Activated naive CD4-positive, alpha-beta T cell treated with anti-CD3 and anti-CD28 coated beads, Interleukin-2, amount 50 U/mL, for 16 hours (primary cell): Measurements from ENCODE around the gene VPS36.
"Not testable (repeated sequence)": the region's sequence is repeated elsewhere in the genome, so short reads cannot be mapped to it uniquely, and the experiment has no call there.

Experiments used
- DNase-seq: peaks from one replicate; pipeline ENCODE4 v3.0.0-alpha.2; 2020

Gene VPS36

DNA sequence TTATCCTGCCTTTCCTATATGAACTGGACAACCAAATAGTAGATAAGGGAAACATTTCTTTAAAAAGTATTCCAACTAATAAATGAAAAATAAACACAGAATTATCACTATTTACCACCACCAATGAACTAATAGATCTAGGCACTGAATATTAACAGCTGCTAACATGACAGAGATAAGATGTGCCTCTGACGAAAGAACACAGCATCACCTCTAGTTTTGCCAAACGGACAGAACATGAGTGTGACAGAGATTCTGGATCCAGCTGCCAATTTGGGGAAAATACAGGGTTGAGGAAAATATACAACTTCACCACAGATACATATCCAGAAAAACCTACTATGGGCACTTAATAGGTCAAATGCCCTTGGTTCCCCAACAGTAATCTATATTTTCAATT, 18.0 kb downstream of the VPS36 start:
- DNase-seq: no peak

- no peak for DNase-seq
These were observed 22.1 kb downstream of the VPS36 start for GRCh38 chr13:52428295-52428694.

DNA sequence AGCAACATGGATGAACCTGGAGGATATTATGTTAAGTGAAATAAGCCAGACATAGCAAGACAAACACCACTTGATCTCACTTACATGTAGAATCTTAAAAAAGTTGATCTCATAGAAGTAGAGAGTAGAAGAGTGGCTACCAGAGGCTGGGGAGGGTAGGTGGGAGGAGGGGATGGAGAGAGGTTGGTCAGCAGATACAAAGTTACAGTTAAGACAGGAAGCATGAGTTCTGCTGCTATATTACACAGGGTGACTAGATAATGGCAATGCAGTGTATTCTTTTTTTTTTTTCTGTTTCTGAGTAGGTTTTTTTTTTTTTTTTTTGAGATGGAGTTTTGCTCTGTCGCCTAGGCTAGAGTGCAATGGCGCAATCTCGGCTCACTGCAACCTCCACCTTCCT, 29.2 kb downstream of the VPS36 start:
- no peak for DNase-seq

GRCh38 chr13:52419080-52419479, 31.4 kb downstream of the VPS36 start:
- DNase-seq: no peak

- DNase-seq: no peak
These were observed 35.5 kb downstream of the VPS36 start for GRCh38 chr13:52414963-52415362.

DNA sequence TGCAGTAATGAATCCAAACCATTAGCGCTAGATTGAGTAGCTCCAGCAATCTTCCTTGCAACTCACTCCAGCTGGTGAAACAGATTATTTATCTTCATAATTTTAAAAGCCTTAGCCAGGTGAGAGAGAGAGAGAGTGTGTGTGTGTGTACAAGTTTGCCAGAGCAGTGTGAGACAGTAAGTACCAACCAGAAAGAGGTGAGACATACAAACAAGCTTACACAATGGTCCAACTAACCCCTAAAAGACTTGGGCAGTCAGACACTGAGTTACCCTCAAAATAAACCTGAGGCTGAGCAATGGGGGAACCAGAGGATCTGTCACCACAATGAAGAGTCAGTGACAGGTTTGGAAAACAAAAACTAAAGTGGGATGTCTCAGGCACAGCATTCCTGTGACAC, 36.4 kb downstream of the VPS36 start:
- DNase-seq: no peak

- no peak for DNase-seq
These were observed 38.3 kb downstream of the VPS36 start for GRCh38 chr13:52412128-52412527.

GRCh38 chr13:52411629-52412028, 38.8 kb downstream of the VPS36 start:
- no peak for DNase-seq

DNA sequence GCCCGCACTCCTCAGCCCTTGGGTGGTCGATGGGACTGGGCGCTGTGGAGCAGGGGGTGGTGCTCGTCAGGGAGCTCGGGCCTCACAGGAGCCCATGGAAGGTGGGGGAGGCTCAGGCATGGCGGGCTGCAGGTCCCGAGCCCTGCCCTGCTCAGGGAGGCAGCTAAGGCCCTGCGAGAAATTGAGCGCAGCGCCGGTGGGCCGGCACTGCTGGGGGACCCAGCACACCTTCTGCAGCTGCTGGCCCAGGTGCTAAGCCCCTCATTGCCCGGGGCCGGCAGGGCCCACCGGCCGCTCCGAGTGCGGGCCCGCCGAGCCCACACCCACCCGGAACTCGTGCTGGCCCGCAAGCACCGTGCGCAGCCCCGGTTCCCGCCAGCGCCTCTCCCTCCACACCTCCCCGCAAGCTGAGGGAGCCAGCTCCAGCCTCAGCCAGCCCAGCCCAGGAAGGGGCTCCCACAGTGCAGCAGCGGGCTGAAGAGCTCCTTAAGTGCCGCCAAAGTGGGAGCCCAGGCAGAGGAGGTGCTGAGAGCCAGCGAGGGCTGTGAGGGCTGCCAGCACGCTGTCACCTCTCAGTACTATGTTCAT, 42.3 kb downstream of the VPS36 start:
- DNase-seq: not testable (repeated sequence)

DNA sequence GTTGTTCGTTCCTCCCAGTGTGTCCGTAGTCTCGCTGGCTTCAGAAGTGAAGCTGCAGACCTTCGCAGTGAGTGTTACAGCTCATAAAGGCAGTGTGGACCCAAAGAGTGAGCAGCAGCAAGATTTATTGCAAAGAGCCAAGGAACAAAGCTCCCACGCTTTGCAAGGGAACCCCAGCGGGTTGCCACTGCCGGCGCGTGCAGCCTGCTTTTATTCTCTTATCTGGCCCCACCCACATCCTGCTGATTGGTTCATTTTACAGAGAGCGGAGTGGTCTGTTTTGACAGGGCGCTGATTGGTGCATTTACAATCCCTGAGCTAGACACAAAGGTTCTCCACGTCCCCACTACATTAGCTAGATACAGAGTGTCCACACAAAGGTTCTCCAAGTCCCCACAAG, 43.0 kb downstream of the VPS36 start:
- not testable (repeated sequence) for DNase-seq

GRCh38 chr13:52406629-52407028, 43.8 kb downstream of the VPS36 start:
- no peak for DNase-seq

GRCh38 chr13:52405767-52406494, 44.5 kb downstream of the VPS36 start, which contains the start of gene THSD1:
Gene THSD1, minus strand, starts transcription at chr13:52406172. Its CDS starts 3,572 bp downstream, at chr13:52402600.
- peak; percentile 17 for DNase-seq

DNA sequence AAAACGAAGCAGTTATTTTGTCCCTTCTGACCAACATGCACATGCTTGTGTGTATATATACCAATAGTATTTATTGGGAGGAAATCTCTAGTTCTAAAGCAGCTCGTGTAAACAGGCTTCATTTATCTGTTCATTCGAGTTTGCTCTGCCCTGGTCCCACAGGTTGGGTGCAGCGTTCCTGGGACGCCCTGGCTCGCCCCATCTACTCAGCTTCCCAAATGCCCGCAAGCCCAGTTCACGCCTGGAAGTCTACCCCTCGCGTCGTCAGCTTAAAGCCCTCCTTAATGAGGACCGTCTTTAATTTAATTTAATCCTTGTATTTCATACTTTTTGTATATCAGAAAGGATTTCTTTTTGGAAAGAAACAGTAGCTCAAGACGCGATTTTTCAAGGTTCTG, 45.1 kb downstream of the VPS36 start:
- no peak for DNase-seq

- no peak for DNase-seq
These were observed 50.7 kb downstream of the VPS36 start for GRCh38 chr13:52399708-52400107.

GRCh38 chr13:52399046-52399445, 51.4 kb downstream of the VPS36 start:
- no peak for DNase-seq

GRCh38 chr13:52395704-52396103, 54.7 kb downstream of the VPS36 start:
- no peak for DNase-seq

DNA sequence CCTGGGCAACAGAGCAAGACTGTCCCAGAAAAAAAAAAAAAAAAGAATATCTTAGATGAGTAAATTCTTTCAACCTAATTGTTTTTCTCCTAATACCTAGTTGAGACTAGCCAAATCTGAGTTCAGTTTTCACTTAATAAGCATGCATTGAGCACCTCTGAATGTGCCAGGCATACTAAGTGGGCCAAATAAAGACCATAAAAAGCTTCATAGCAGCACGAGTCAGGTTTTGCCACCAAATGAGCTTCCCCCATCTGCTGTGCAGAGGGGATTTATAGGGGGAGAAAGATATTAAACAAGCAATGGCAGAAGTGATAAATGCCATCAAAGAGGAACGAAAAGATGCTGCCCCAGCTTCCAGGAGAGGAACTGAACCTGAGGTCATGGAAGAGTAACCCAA, 55.8 kb downstream of the VPS36 start:
- no peak for DNase-seq

DNA sequence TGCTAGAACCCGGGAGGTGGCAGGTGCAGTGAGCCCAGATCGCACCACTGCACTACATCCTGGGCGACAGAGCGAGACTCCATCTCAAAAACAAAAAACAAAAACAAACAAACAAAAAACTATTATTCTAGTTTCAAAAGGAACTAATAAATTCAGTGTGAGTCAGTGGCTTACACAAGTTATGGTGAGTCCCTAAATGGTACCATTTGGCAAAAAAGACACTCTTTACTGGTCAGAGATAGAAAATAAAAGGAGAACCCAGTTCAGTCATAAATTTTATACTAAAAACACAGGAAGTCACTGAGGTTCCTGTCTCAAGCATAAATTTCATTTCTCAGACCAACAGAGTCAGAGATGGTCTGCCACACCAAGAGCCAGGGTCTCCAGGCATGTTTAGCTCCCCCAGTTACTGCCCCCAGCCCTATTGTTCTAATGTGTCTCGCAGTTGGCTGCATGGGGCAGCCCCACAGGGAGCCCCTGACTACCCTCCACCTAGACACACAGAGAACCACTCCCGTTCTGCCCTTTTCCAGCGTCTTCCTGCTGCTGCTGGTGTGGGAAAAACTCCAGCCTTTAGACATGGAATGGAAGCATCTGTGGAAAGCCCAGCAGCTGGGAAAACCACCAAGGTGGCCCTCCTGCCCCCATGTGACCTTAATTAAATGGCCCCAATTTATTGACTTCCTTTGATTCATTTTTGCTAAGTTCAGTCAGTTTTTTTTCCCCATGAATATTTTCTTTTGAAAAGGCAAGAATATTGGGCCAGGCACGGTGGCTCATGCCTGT, 56.7 kb downstream of the VPS36 start:
- DNase-seq: no peak

GRCh38 chr13:52387721-52388120, 62.7 kb downstream of the VPS36 start:
- no peak for DNase-seq

DNA sequence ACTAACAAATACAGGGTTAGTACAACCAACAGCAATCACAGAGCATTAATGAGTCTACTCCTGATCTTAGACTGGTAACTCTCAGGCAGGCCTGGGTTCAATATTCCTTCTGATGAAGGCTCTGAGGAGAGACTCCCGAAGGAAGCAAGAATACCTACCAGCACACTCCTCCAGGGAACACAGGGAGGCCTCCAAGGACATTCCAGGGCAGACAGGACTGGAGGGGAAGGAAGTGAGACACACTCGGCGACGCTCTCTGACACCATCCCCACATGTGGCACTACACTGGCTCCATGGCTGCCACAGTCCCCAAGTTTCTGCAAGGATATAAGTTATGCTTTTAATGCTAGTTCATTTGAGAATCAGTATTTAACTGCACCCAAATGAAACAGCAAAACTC, 64.6 kb downstream of the VPS36 start:
- DNase-seq: no peak

DNA sequence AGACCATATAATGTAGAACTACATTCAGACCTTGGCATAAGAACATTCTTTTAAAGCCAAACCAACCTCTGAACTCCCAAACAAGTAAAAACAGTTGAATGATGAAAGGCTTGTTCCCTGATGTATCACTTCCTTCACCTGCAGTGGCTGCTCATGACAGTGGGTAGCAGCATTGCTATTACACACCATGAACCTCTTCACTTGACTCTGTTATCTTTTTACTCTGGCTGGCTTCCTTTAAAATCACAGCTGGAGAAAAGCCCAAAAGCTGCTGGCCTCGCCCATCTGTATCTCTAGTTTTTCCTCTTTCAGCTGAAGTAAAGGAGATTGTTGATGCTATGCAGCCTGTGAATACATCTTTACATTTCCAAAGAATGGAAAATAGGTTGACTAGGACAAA, 67.1 kb downstream of the VPS36 start:
- no peak for DNase-seq

GRCh38 chr13:52378312-52378711, 72.1 kb downstream of the VPS36 start:
- DNase-seq: no peak

DNA sequence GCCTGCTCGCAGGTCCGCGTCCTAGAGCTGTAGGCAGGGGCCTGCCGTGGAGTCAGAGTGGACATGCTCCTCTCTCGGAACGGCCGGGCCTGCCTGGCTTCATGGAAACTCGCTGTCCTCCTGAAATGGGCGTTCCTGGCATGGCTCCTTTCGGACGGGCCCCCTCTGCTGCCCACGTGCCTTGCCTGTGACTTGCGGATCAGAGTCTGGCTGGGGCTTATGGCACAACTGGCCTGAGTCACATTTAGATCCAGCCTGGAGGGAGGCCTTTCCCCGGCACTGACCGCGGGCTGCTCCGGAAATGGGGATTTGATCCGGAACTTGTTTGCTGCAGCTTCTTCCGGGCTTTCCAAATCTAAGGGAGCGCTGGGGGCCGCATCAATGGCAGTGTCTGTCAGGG, 72.5 kb downstream of the VPS36 start:
- DNase-seq: no peak

GRCh38 chr13:52374873-52375411, 75.5 kb downstream of the VPS36 start:
- no peak for DNase-seq
